22Rv1 (cell line): ENCODE data around the gene DDX25.

ENCODE experiments used
- CTCF ChIP-seq: fragments of 450-650 bp; IDR thresholded peaks from 2 replicates; pipeline ENCODE4 v1.5.1; 2017; ENCODE audit warnings: mild to moderate bottlenecking
- ZFX ChIP-seq: fragments of 450-650 bp; IDR thresholded peaks from 2 replicates; pipeline ENCODE4 v1.6.1; 2017; ENCODE audit warnings: antibody characterized with exemption, borderline replicate concordance

- TF ChIP-seq CTCF, result no peak
- no peak for TF ChIP-seq ZFX
These were observed 39.5 kb downstream of the DDX25 start for GRCh38 chr11:125943661-125944349.
